HepG2 (cell line): ENCODE data around the gene CCDC88C. TPM values are rescaled to one million over a fixed set of nuclear protein-coding genes. Genes with fewer than 3 reads are reported as not detected.
A peak's percentile ranks its signal among the peaks of the same experiment; 100 is the strongest.

ENCODE experiments used
- ELF1 ChIP-seq: sonication (generic); formaldehyde crosslinking; IDR thresholded peaks from 2 replicates; pipeline ENCODE4 v1.4.0; 2020; ENCODE audit warnings: missing genetic modification reagents
- FOXK1 ChIP-seq: sonication (generic); formaldehyde crosslinking; IDR thresholded peaks from 2 replicates; pipeline ENCODE4 v1.4.0; 2020; ENCODE audit warnings: low read depth, missing genetic modification reagents, borderline replicate concordance
- KLF11 ChIP-seq: IDR thresholded peaks from 2 replicates; pipeline ENCODE4 v1.6.1; 2016; ENCODE audit warnings: missing compliant biosample characterization
- LBX2 ChIP-seq: sonication (generic); formaldehyde crosslinking; IDR thresholded peaks from 2 replicates; pipeline ENCODE4 v1.5.0; 2020; ENCODE audit warnings: missing genetic modification reagents, mild to moderate bottlenecking, borderline replicate concordance
- MLX ChIP-seq: IDR thresholded peaks from 2 replicates; pipeline ENCODE4 v1.6.1; 2016
- RARA ChIP-seq: IDR thresholded peaks from 2 replicates; pipeline ENCODE4 v1.6.1; 2016; ENCODE audit warnings: missing genetic modification reagents, missing compliant biosample characterization
- ZFX ChIP-seq: sonication (generic); formaldehyde crosslinking; IDR thresholded peaks from 2 replicates; pipeline ENCODE4 v1.4.0; 2020; ENCODE audit warnings: mild to moderate bottlenecking, low read depth, missing genetic modification reagents, moderate library complexity
- ZMAT3 ChIP-seq: sonication (generic); formaldehyde crosslinking; conservative IDR thresholded peaks from 2 replicates; pipeline ENCODE4 v1.7.0; 2021; ENCODE audit warnings: missing genetic modification reagents
- ZNF101 ChIP-seq: sonication (generic); formaldehyde crosslinking; IDR thresholded peaks from 2 replicates; pipeline ENCODE4 v1.4.0; 2020; ENCODE audit warnings: mild to moderate bottlenecking, low read depth, missing genetic modification reagents, borderline replicate concordance
- ZNF142 ChIP-seq: sonication (generic); formaldehyde crosslinking; IDR thresholded peaks from 2 replicates; pipeline ENCODE4 v1.4.0; 2020; ENCODE audit warnings: missing genetic modification reagents
- ZNF337 ChIP-seq: sonication (generic); formaldehyde crosslinking; IDR thresholded peaks from 2 replicates; pipeline ENCODE4 v1.5.1; 2020; ENCODE audit warnings: missing genetic modification reagents, low read depth, mild to moderate bottlenecking, borderline replicate concordance
- ZNF691 ChIP-seq: sonication (generic); formaldehyde crosslinking; IDR thresholded peaks from 2 replicates; pipeline ENCODE4 v1.4.0; 2020; ENCODE audit warnings: missing genetic modification reagents, low read depth, mild to moderate bottlenecking, borderline replicate concordance
- ZNF737 ChIP-seq: sonication (generic); formaldehyde crosslinking; IDR thresholded peaks from 2 replicates; pipeline ENCODE4 v1.5.0; 2020; ENCODE audit warnings: missing genetic modification reagents, mild to moderate bottlenecking, borderline replicate concordance
- ZNF770 ChIP-seq: sonication (generic); formaldehyde crosslinking; IDR thresholded peaks from 2 replicates; pipeline ENCODE4 v1.5.0; 2020; ENCODE audit warnings: mild to moderate bottlenecking, missing genetic modification reagents
- polyA plus RNA-seq, 8 experiments: library from polyadenylated mRNA; depleted of rRNA in 3 of 8; stranded (reverse) in 7 of 8; unstranded in 1 of 8; fragments of >200 nt; fragmentation: Illumina TruSeq in 4 of 8; extraction: Trizol in 4 of 8; gene quantifications; 2 replicates each; pipeline versions ENCODE4 v1.2.1 to v1.2.3, GENCODE V29; 2011 to 2016; ENCODE audit warnings: low read depth in 4 of 8, missing spikeins in 1 of 8, mixed read lengths in 1 of 8; ENCODE audit not compliant: insufficient read depth in 1 of 8
- total RNA-seq, 5 experiments: library from RNA; depleted of rRNA; stranded (reverse); fragments of >200 nt; fragmentation: Illumina TruSeq; extraction: Trizol; gene quantifications; 2 replicates each; pipeline ENCODE4 v1.2.3, GENCODE V29; 2016; ENCODE audit warnings: low read depth in 1 of 5

Gene CCDC88C
- total and polyA plus RNA-seq, 2 of the 13 experiments (the other 11 are each of a cell fraction or from before 2014, with no cell fraction given) = 3.6 to 11.7 TPM

GRCh38 chr14:91332171-91332985, 85.2 kb downstream of the CCDC88C start (continued):
- TF ChIP-seq ZNF691 (CRISPR knock-in tag) (no peak), ZFX (CRISPR knock-in tag) (no peak), ZNF737 (no peak), MLX (no peak), ZNF770 (CRISPR knock-in tag) (no peak), ZNF142 (CRISPR knock-in tag) (no peak), ZNF337 (CRISPR knock-in tag) (no peak), ZNF101 (no peak), LBX2 (CRISPR knock-in tag) (no peak), RARA (peak; percentile 48; the same call in 1 of the 2 replicates), FOXK1 (no peak), KLF11 (CRISPR knock-in tag) (no peak), ELF1 (CRISPR knock-in tag) (no peak), ZMAT3 (CRISPR knock-in tag) (0 out of 2 replicates have a peak, but pooled peaks have one; percentile 57)
